H1 (cell line): ENCODE measurements around the gene OPCML. TPM values are rescaled to one million over a fixed set of nuclear protein-coding genes. Genes with fewer than 3 reads are reported as not detected.

Source experiments
- CTCF ChIA-PET: fragments of 300-600 bp; sonication (Branson Sonifier 250); formaldehyde crosslinking; loops from one replicate; lab custom pipeline; 2021; ENCODE audit not compliant: partially characterized antibody; lab: Charles Lee
- POLR2A ChIA-PET: fragments of 300-600 bp; sonication (Branson Sonifier 250); formaldehyde crosslinking; loops from one replicate; lab custom pipeline; 2021; ENCODE audit warnings: inconsistent platforms; ENCODE audit not compliant: partially characterized antibody; lab: Charles Lee
- DNase-seq, 2 experiments: peaks; one replicate each; pipeline versions ENCODE4 v3.0.0 to v3.0.0-alpha.2; 2010 to 2022; ENCODE audit warnings: low spot score in 2 of 2, low read depth in 1 of 2, mixed read lengths in 1 of 2
- FAIRE-seq: peaks from 2 replicates; lab custom pipeline; 2011; peaks lifted over from hg19 to GRCh38; lab: Jason Lieb, UNC
- H2AFZ ChIP-seq: 2 replicates; pipeline ENCODE4 v1.8.1; 2012; ENCODE audit warnings: low read length, inconsistent platforms
- H2AK5ac ChIP-seq: 2 replicates; pipeline ENCODE4 v1.6.1; 2013; ENCODE audit warnings: low read depth, low read length
- H2BK120ac ChIP-seq: replicated peaks from 2 replicates; pipeline ENCODE3; 2013; ENCODE audit warnings: low read depth, low read length, inconsistent platforms
- H2BK12ac ChIP-seq: 2 replicates; pipeline ENCODE4 v1.6.1; 2013; ENCODE audit warnings: low read depth, low read length
- H2BK15ac ChIP-seq: 2 replicates; pipeline ENCODE4 v1.6.1; 2013; ENCODE audit warnings: low read length
- H2BK20ac ChIP-seq: 2 replicates; pipeline ENCODE4 v1.6.1; 2013; ENCODE audit warnings: low read length
- H2BK5ac ChIP-seq: 2 replicates; pipeline ENCODE4 v1.6.1; 2013; ENCODE audit warnings: low read depth, low read length
- H3K14ac ChIP-seq: 2 replicates; pipeline ENCODE4 v1.6.1; 2013; ENCODE audit warnings: inconsistent platforms; ENCODE audit not compliant: insufficient read length
- H3K18ac ChIP-seq: 2 replicates; pipeline ENCODE4 v1.6.1; 2013; ENCODE audit warnings: low read length; ENCODE audit errors: extremely low read depth
- H3K23ac ChIP-seq: 2 replicates; pipeline ENCODE4 v1.6.1; 2013; ENCODE audit warnings: inconsistent platforms; ENCODE audit not compliant: insufficient read length
- H3K23me2 ChIP-seq: 2 replicates; pipeline ENCODE4 v1.6.1; 2013; ENCODE audit warnings: low read depth, low read length
- H3K27ac ChIP-seq: 2 replicates; pipeline ENCODE4 v1.6.1; 2011; ENCODE audit warnings: low read depth, low read length, inconsistent platforms
- H3K27me3 ChIP-seq, 4 experiments: replicated peaks in 1 of 4; 1 replicate in 1 of 4; 2 replicates in 3 of 4; pipeline versions ENCODE4 v1.6.1 to v1.8.1; 2011 to 2013; ENCODE audit warnings: low read length in 3 of 4, mild to moderate bottlenecking in 3 of 4, inconsistent platforms in 2 of 4, mixed read lengths in 2 of 4, moderate library complexity in 1 of 4; ENCODE audit not compliant: control insufficient read depth in 3 of 4, insufficient read depth in 3 of 4; ENCODE audit errors: extremely low read depth in 1 of 4
- H3K36me3 ChIP-seq, 4 experiments: 2 replicates each; pipeline versions ENCODE4 v1.6.1 to v1.8.1; 2011 to 2013; ENCODE audit warnings: mild to moderate bottlenecking in 4 of 4, low read length in 3 of 4, moderate library complexity in 2 of 4, control low read depth in 1 of 4, inconsistent platforms in 1 of 4; ENCODE audit not compliant: insufficient read depth in 4 of 4, control insufficient read depth in 2 of 4
- H3K4ac ChIP-seq: replicated peaks from 2 replicates; pipeline ENCODE3; 2013; ENCODE audit warnings: low read length, low read depth, mixed read lengths, inconsistent platforms; ENCODE audit not compliant: insufficient read length
- H3K4me1 ChIP-seq, 4 experiments: replicated peaks in 1 of 4; 1 replicate in 1 of 4; 2 replicates in 3 of 4; pipeline versions ENCODE4 v1.6.1 to v1.8.1; 2011 to 2013; ENCODE audit warnings: low read length in 3 of 4, inconsistent platforms in 2 of 4, mixed read lengths in 1 of 4; ENCODE audit not compliant: insufficient read depth in 4 of 4, control insufficient read depth in 3 of 4
- H3K4me2 ChIP-seq, 2 experiments: 2 replicates each; pipeline versions ENCODE4 v1.6.1 to v1.8.1; 2011 to 2013; ENCODE audit warnings: low read depth in 2 of 2, low read length in 2 of 2, control low read depth in 1 of 2, inconsistent platforms in 1 of 2, mild to moderate bottlenecking in 1 of 2; ENCODE audit not compliant: insufficient read depth in 1 of 2
- H3K4me3 ChIP-seq, 4 experiments: fragments of 200-600, 300-600 bp in 1 of 4; sonication (generic), shearing (Covaris generic), sonication (Bioruptor Twin) in 1 of 4; 2 replicates each; pipeline versions ENCODE4 v1.5.1 to v1.8.1; 2011 to 2016; ENCODE audit warnings: low read length in 4 of 4, low read depth in 3 of 4, control low read depth in 2 of 4, inconsistent platforms in 2 of 4, mild to moderate bottlenecking in 2 of 4, mixed read lengths in 1 of 4, moderate library complexity in 1 of 4; ENCODE audit not compliant: insufficient read depth in 2 of 4; ENCODE audit errors: extremely low read depth in 1 of 4
- H3K56ac ChIP-seq: replicated peaks from 2 replicates; pipeline ENCODE3; 2013; ENCODE audit warnings: low read depth, mild to moderate bottlenecking, mixed read lengths, low read length, inconsistent platforms; ENCODE audit not compliant: insufficient read length
- H3K79me1 ChIP-seq: 2 replicates; pipeline ENCODE4 v1.6.1; 2013; ENCODE audit warnings: low read depth, low read length, control low read depth
- H3K79me2 ChIP-seq, 2 experiments: 2 replicates each; pipeline versions ENCODE4 v1.6.1 to v1.8.1; 2012 to 2013; ENCODE audit warnings: low read length in 2 of 2, mild to moderate bottlenecking in 2 of 2, inconsistent platforms in 1 of 2; ENCODE audit not compliant: insufficient read depth in 2 of 2, control insufficient read depth in 1 of 2
- H3K9ac ChIP-seq, 4 experiments: replicated peaks in 1 of 4; 1 replicate in 1 of 4; 2 replicates in 3 of 4; pipeline versions ENCODE4 v1.6.1 to v1.8.1; 2011 to 2013; ENCODE audit warnings: low read depth in 3 of 4, low read length in 3 of 4, control low read depth in 2 of 4, mild to moderate bottlenecking in 2 of 4, moderate library complexity in 2 of 4, inconsistent platforms in 1 of 4; ENCODE audit errors: extremely low read depth in 1 of 4
- H3K9me3 ChIP-seq, 2 experiments: 2 replicates each; pipeline versions ENCODE4 v1.6.1 to v1.8.1; 2012 to 2013; ENCODE audit warnings: mild to moderate bottlenecking in 2 of 2, moderate library complexity in 2 of 2, control low read depth in 1 of 2, inconsistent platforms in 1 of 2, low read depth in 1 of 2, low read length in 1 of 2, mixed read lengths in 1 of 2; ENCODE audit not compliant: insufficient read depth in 2 of 2
- H4K20me1 ChIP-seq, 2 experiments: replicated peaks in 1 of 2; 2 replicates each; pipeline versions ENCODE3 to v1.8.1; 2011 to 2013; ENCODE audit warnings: inconsistent platforms in 2 of 2, low read length in 2 of 2, mild to moderate bottlenecking in 1 of 2; ENCODE audit not compliant: insufficient read depth in 2 of 2, control insufficient read depth in 1 of 2
- H4K5ac ChIP-seq: 2 replicates; pipeline ENCODE4 v1.6.1; 2013; ENCODE audit warnings: low read length, low read depth, mixed read lengths, inconsistent platforms; ENCODE audit not compliant: insufficient read length
- H4K8ac ChIP-seq: 2 replicates; pipeline ENCODE4 v1.8.0; 2013; ENCODE audit warnings: mild to moderate bottlenecking, moderate library complexity, low read length, inconsistent platforms; ENCODE audit not compliant: insufficient read depth; ENCODE audit errors: extremely low read depth
- H4K91ac ChIP-seq: replicated peaks from 2 replicates; pipeline ENCODE3; 2013; ENCODE audit warnings: low read length, mixed read lengths, inconsistent platforms; ENCODE audit not compliant: insufficient read length
- WGBS, 2 experiments: shearing (Covaris generic) in 1 of 2; methylation state at CpG; one replicate each; pipeline versions ENCODE4 v1.1.6 to v1.1.7; 2013 to 2015; ENCODE audit warnings: low lambda C conversion rate in 2 of 2, mixed read lengths in 2 of 2, inconsistent platforms in 1 of 2, low coverage in 1 of 2, missing lambda C conversion rate in 1 of 2; ENCODE audit not compliant: insufficient replicate concordance in 2 of 2, insufficient coverage in 1 of 2, insufficient read length in 1 of 2; ENCODE audit errors: extremely low coverage in 1 of 2, missing lambda C conversion rate in 1 of 2; 5-methylcytosine and 5-hydroxymethylcytosine counted together
- polyA plus RNA-seq, 7 experiments: library from polyadenylated mRNA; depleted of rRNA in 3 of 7; stranded (reverse) in 5 of 7; unstranded in 2 of 7; fragments of >200 nt in 5 of 7; fragments of 200-250 nt in 2 of 7; gene quantifications; 1 replicate in 5 of 7; 2 replicates in 1 of 7; 4 replicates in 1 of 7; pipeline versions ENCODE4 v1.2.1 to v1.2.3, GENCODE V29; 2011 to 2013; ENCODE audit warnings: missing spikeins in 2 of 7, mixed read lengths in 2 of 7
- total RNA-seq: library from RNA; stranded (reverse); fragmentation: NEBNext Ultra II Directional; extraction: Animal tissue kit (Norgen Biotek cat#: 25700); gene quantifications from 2 replicates; pipeline ENCODE4 v1.2.1, GENCODE V29; 2021

The OPCML gene
- total and polyA plus RNA-seq, 2 of the 8 experiments (the other 6 are each of a cell fraction or from before 2014, with no cell fraction given), result 2.3 to 3.1 TPM

DNA sequence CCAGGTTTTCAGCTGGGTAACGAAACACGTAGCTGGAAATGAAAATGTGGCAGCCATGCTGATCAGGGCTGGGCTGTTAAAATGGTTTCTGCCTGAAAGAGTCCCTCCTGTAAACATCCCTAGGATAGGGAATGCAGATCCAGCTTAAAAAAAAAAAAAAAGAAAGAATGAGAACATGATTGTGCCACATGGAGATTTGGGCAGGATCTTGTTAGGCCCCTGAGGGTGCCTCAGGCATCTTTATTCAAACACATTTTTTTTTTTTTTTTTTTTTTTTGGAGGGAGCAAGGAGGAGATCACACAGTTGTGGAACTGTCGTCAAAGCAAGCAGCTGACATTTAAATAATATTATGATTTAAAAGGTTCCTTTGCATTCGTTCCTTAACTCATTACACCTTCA lies 900.3 kb downstream of the OPCML start:
- Histone ChIP-seq H3K23me2 (no peaks in the 10 kb centered on the region), H3K4me1 (no peaks in the 10 kb centered on the region), H3K27ac (no peak overlapping the region), H2BK20ac (no peak overlapping the region), H3K36me3 (no peaks in the 10 kb centered on the region), H3K4ac (no peak overlapping the region), H3K79me2 (no peaks in the 10 kb centered on the region), H3K18ac (no peak overlapping the region), H3K4me2 (no peak overlapping the region), H3K23ac (no peak overlapping the region), H3K56ac (no peak overlapping the region), H2AFZ (no peak overlapping the region), H4K5ac (no peak overlapping the region), H3K14ac (no peak overlapping the region), H2BK5ac (no peak overlapping the region), H2BK120ac (no peak overlapping the region), H3K27me3 (no peaks in the 10 kb centered on the region), H3K9me3 (0 out of 4 replicates have a peak, but pooled peaks cover 0 to 2% of the 10 kb centered on the region in 2 experiments), H2AK5ac (no peak overlapping the region), H4K8ac (no peak overlapping the region), H3K9ac (no peak overlapping the region), H4K20me1 (no peaks in the 10 kb centered on the region), H3K4me3 (no peak overlapping the region), H3K79me1 (no peaks in the 10 kb centered on the region), H2BK15ac (no peak overlapping the region), H2BK12ac (no peak overlapping the region), H4K91ac (no peak overlapping the region)
- FAIRE-seq, result no peak
- CTCF ChIA-PET, result no interaction called here
- no peak for DNase-seq
- WGBS, 2 experiments, result 88% methylated on average over 4 of the region's 4 CpGs; no CpG with 5 or more reads in 1 of the 2 experiments
- POLR2A ChIA-PET, result no interaction called here
